ENCODE measurements around the gene BPIFB6.

Gene BPIFB6

DNA sequence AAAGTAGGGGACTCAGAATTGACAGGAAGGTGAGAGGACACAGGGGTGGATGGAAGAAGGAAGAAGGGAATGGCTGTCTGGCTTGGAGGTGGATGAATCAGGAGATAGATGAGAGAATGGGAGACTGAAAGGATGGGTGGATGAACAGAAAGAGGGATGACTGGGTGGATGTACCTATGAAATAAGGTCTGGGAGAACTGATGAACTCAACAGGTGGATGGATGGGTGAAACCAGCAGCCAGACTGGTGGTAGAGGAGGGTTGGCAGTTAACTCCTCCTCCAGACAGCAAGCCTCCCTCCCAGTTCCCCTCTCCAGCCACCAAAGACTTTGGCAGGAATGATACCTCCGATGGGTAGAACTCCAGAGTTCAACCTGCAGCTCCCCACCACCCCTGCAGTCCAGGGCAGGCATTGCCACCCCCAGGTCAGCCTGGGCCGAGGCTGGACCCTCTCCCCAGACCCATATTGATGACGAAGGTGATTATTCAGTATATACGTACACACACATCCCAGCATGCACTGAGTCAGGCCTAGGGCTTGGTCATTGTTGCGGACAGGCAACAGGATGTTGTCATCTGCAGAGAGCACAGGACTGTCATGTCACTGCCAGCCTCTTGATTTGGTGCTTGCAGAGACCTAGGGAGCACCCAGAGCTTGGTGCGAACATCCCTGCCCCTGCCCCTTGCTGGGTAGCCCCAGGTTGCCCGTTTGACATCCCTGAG lies 29.2 kb upstream of the BPIFB6 start:
- DNase-seq (ENCODE audit: low spot score): no peak

DNA sequence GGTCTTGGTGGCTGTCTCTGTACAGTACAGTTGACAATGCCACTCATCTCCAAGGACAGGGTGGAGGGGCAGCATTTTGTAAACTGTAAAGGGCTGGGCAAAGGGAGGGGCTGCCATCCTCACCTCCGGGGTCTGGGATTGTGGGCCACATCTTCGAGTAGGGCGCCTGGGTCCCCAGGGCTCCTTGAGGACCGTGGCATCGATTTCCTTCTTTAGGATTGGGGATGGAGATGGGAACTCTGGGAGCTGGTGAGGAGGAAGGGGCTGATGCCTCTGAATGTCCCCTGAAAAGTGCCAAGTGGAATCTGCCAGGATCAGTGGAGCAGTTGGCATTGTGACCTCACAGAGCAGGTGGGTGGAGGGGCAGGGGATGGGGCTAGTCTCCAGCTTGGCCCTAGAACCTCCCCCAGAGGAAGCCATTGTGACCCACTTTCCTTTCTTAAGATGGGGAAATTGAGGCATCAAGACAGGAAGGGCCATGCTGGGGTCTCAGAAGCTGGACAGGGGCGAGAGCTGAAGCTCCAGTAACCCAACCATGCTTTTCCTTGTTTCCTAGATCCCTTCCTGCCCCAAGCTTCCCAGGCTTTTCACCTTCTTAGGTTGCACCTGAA lies 27.2 kb upstream of the BPIFB6 start, which contains the start of gene SUN5:
TSS of gene SUN5 (minus strand) at position 293 of the 611 bp plus-strand sequence. CDS start at position 200, 93 bp downstream.
- DNase-seq (ENCODE audit: low spot score): no peak

DNA sequence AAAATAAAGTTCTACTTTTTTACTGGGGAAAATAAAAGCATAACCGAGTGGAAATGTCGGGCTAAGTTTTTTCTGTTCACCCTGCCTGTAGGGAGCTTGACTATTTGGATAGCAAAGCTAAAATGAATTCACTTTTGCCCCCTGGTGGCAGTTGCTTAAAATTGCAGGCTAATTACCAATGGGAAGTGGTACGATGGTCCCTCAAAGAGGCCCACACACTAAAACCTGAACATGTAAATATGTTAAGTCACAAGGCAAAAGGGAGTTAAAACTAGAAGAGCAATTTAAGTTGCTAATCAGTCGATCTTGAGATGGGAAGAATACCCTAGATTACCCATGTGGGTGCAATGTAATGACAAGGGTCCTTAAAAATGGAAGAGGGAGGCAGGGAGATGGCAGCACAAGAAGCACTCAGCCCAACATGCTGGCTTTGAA lies 26.3 kb upstream of the BPIFB6 start:
- no peak for DNase-seq (ENCODE audit: low spot score)

DNA sequence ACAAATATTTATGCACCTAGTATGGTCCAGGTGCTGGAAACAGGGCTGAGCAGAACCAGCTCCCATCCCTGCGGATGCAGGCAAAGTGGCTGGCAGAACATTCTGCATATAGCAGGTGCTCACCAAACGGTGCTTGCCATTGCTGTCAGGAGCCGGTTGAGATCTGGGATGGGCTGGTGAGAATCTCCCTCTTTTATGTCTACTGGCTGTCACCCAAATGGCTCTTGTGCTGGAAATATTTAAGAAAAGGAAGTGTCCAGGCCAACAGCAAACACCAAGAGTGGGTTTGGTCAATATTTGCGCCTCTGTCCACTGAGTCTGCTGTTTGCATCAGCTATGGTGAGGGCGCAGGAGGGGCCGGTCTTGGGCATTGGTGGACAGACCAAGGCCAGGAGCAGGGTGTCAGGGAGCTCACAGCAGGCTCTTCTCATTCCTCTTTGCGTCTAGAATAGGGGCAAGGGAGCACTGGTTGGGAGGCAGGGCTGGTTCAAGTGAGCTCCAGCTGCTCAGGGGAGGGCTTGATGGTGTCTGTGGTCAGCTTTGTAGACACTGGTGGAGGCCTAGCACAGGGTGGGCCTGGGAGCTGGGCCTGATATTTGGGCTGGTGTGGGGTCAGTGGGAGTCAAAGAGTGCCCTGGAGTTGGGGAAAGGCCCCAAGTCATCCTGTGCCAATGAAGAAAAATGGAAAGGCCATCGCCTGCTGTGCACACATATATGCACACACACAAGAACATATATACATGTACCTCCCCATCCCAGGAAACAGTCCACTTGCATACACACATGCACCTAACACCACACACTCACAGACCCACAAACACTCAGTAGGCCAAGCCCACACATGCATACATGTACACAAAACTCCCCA lies 25.3 kb upstream of the BPIFB6 start:
- no peak for DNase-seq (ENCODE audit: low spot score)

DNA sequence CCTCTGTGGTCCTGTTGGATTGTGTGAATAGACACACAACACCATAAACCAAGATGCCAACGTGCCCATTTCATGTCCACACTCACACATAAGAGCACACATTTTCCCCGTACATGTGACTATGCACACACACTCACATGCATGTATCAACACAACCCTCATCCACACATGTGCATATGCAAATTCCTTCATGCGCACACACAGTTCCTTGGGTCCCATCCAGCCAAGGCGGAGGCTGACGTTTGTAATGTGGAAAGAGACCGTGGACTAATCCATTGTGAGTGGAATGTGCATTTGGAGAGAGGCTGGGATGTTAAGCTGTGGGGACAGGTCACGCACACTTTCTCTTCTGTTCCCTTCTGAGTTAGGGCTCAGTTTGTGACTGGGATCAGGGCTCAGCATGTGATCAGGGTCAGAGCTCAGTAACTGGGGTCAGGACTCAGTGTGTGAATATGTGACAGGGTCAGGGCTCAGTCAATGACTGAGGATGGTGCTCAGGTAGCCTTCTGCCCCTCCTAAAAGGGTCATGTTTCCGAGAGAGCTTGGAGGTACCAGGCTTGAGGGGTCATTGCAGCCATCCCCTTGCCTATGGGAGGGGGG lies 24.6 kb upstream of the BPIFB6 start:
- DNase-seq (ENCODE audit: low spot score): no peak

DNA sequence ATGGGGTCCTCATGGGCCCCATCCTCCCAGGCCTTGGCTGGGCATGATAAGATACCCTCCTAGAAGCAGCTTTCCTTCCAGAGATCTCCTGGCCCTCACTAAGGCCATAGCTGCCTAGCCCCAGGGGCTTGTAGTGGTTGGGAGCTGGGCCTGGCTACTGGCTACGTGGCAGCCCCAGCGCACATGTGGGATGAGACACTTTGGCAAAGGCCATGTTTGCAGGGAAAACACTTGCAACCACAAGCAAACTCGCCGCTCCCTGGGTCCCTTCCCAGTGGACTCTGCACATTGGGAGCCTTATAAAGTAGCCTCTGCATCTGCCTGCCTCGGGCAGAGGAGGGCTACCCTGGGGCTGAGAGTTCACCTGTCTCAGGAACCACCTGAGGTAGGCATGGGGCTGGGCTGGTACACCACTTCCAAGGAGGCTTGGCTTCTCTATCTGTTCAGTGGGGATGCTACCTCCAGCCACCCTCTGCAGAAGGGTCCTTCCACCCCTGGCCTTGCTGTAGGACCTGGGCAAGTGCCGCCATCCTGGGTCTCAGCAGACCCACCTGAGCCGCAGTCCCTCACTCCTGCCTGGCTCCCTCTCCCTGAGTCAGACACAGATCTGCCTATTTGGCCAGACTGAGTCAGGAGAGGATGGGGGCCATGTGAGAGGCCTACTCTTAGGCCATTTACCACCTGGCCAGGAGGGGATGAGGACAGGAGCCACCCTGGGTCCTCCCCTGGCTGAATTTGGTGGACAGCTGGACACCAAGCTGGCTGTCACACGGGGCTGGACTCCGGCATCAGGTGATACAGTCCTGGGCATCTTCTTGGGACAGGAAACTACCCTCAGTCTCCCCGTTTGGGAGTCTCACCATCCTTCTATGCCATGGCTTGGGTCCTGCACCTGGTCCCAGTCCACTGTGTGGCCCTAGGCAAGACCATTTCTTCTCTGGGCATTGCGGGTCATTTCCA lies 23.8 kb upstream of the BPIFB6 start, which contains the start of gene BPIFB2:
TSS of gene BPIFB2 (plus strand) at position 329 of the 960 bp plus-strand sequence. CDS start 871 bp downstream, outside the sequence.
- no peak for DNase-seq (ENCODE audit: low spot score)

DNA sequence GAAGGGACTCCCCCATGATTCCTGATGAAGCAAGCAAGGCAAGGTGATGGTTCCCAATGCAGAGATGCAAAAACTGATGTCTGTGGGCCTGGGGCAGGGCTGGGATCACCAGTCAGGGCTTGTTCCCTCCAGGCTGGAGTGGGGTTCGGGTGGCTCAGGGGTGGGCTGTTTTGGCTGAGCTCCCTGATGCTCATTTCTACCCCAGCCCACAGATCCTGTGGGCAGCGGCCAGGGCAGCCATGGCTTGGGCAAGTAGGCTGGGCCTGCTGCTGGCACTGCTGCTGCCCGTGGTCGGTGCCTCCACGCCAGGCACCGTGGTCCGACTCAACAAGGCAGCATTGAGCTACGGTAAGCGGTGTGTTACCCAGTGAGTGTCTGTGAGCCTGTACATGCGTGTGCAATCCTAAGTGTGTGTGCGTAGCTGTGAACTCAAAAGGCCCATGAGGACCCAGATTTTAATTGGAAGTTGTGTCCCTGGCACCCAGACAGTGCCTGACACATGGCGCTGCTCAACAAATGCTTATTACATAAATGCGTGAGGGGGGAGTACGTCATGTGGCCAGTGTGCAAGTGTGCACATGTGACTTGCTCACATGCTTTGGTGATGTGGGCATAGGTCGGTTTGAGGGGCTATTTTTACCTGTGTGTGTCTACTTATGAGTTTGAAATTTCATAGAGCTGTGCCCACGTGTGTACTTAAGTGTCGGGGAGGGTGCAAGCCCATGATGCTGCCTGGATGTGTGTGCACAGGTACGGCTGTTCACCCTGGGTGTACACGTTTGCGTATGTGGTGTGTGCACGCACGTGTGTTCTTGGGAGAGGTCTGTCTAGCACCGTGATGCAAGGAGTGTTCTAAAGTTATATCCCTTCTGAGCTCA lies 22.9 kb upstream of the BPIFB6 start:
- DNase-seq (ENCODE audit: low spot score): no peak

DNA sequence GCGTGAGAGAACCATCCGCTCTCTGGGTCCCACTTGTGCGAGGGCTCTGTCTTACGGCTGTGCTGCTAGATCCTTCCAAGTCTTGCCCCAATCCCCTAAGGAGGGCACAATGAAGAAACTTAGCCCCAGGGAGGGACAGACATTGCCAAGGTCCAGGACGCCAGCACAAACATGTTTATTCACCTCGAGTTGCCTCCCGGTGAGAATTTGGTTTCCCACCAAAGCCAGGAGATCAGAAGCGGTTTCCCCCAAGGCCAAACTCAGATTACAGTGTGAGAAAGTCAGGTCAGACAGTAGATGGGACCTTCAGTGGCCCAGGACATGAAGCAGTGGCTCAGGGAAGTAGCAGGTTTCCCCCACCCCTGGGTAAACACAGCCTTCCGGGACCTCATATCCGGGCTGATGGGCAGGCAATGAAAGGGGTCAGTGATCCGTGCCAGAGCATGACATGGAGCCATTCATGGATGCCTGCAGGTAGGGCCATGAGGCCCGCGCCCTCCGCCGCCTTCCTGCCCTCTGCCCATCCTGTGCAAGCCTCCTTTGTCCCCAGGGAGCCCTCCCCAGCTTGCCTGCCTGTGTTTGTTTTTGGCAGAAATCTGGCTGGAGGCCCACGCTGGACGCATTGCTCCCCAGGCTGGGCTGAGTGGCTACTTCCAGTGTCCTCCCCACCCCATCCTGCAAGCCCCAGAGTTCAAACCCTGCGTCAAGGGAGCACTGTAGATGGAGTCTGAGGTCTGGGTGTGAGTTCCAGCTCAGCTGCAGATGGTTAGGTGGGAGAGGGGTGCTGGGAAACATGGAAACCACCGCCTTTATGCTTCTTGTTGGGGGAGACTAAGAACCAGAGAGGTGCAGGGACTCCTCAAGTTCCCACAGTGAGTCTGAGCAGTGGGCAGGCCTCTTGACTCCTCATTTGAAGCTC lies 22.0 kb upstream of the BPIFB6 start:
- DNase-seq (ENCODE audit: low spot score): no peak

DNA sequence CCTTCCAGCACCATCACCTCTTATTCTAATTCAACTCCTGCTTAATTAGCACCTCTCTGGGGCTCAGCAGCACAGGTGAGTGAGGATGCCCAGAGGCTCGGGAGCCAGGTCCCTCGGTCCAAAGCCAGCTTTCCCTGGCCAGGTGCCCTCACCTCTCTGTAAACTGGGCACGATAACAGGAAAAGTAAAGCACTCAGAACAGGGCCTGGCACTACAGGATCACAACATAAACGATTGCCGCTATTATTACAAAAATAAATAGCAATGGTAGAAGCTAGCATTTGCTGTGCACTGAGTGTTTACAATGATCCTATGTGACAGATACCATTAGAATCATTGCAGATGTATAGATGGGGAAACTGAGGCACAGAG lies 21.3 kb upstream of the BPIFB6 start:
- DNase-seq (ENCODE audit: low spot score): no peak

DNA sequence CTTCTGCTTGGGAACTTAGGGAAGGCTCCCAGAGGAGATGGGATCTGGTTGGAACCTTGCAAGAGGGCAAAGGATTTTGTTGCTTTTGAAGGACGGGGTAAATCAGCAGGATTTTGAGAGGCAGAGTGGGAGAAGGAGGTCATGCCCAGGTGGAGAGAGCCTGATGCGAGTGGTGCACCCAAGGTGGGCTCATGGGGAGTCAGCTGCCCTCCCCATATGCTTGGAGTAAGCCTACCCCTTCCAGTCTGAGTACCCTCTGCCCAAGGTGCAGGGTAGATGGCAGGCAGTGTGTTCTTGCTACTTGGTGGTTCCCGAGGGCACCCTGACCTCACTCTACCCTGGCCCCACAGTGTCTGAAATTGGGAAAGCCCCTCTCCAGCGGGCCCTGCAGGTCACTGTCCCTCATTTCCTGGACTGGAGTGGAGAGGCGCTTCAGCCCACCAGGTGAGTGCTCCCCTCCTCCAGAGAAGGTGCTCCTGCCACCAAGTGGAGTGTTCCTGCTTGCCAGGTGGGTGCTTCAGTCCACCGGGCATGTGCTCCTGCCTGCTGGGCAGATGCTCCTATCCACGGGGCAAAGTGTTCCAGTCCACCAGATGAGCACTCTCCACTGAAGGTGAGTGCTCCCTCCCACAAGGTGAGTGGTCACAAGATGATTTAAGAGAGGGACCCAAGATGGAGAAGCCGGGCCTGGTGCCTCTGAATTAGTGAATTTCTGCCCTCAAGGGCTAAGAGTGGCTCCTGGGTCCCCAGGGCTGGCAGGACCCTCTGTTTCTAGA lies 20.6 kb upstream of the BPIFB6 start:
- DNase-seq (ENCODE audit: low spot score): no peak

DNA sequence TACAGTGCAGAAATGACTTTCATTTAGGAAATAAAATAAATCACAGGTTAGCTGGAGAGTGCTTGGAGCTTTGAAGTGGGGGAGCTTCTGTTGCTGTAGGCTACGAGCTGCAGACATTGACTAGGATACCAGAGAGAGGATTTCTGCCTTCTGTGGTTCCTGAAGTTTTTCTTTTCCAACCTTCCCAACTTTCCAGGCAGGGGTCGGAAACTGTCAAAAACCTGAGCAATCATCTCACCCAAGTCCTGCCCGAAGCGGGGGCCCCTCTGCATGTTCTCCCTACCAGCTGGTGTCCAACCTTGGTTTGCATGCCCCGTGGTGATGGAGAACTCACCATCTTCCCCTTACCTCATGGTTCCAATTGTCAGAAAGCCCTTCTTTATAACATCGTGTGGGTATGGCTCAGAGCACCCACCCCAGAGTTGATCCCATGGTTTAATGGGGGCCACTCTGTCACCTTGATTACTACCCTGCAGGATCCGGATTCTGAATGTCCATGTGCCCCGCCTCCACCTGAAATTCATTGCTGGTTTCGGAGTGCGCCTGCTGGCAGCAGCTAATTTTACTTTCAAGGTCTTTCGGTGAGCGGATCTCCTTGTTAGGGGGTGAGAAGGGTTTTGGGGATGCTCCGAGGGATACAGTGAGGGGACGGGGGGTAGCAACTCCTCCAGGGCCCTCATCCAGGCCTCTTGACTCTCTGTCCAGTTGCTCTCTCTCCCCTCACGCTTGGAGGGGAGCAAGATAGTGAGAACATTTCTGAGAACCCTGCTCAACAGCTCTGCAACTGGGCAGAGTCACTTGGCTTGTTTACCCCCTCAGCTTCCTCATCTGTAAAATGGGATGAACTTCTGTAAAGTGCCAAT lies 18.9 kb upstream of the BPIFB6 start:
- DNase-seq (ENCODE audit: low spot score): no peak

DNA sequence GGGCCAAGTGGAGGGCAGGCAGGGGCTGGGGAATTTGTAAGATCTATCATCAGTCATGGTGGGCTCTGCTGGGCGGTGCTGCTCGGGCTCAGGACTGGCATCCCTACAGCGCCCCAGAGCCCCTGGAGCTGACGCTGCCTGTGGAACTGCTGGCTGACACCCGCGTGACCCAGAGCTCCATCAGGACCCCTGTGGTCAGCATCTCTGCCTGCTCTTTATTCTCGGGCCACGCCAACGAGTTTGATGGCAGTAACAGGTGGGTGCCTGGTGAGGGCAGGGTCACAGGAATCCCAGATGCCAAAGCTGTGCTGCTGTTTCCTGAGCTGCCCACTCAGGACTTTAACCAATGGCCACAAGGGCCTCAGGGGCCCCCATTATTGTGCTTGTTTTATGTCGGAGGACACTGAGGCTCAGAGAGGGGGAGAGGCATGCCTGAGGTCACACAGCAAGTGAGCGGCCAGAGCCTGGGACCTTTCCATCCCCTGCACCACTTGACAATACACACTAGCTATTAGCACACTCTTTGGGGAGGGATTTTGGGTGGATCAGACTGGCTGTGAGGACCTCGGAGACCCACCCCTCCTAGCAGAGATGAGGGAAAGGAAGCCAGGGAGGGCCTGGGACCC lies 17.6 kb upstream of the BPIFB6 start:
- no peak for DNase-seq (ENCODE audit: low spot score)

DNA sequence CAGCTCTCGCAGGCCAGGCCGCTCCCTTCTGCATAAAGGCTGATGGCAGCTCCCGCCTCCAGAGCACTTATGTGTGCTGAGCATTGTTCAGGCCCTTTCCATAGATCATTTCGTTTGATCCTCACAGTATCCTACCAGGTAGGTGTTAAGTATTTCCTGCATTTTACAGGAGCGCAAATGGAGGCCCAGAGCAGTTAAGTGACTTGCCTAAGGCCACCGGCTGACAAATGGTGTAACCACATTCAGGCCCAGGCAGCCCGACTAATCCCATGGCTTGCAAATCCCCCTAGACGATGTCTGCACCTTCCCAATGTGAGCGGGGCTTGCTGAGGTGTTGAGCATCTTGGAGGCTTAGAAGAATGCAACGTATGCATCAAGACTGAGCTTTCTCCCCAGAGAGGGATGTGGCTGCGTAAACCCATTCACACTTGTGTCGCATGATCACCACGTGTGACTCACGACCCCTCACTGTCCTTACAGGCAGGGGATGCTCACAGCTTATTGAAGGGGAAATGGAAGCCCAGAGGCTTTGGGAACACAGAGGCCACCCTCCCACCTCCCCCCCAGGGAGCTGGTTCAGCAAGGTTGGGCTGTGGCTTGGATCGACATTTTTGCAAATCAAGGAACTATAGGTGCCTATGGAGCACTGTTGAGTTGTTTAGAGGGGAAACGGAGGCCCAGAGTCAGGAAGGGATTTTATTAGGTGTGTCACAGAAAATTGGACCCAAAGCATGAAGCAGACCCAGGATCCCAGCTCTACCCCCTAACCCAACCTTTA lies 16.9 kb upstream of the BPIFB6 start:
- no peak for DNase-seq (ENCODE audit: low spot score)

DNA sequence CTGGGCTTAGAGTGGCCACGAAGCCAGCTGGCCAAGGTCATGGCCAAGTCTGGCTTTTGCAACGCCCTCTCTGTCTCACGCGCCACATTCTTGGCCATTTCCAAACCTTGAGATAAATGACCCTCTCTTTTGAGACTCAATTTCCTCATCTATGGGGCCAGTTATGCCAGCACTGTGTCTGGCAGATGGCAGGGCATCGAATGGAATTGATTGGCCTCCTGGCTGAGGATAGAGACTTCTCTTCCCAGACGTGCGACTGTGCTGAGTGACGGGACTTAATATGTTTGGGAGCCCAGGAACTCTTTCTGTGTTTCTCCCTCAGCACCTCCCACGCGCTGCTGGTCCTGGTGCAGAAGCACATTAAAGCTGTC lies 16.3 kb upstream of the BPIFB6 start:
- DNase-seq (ENCODE audit: low spot score): no peak

DNA sequence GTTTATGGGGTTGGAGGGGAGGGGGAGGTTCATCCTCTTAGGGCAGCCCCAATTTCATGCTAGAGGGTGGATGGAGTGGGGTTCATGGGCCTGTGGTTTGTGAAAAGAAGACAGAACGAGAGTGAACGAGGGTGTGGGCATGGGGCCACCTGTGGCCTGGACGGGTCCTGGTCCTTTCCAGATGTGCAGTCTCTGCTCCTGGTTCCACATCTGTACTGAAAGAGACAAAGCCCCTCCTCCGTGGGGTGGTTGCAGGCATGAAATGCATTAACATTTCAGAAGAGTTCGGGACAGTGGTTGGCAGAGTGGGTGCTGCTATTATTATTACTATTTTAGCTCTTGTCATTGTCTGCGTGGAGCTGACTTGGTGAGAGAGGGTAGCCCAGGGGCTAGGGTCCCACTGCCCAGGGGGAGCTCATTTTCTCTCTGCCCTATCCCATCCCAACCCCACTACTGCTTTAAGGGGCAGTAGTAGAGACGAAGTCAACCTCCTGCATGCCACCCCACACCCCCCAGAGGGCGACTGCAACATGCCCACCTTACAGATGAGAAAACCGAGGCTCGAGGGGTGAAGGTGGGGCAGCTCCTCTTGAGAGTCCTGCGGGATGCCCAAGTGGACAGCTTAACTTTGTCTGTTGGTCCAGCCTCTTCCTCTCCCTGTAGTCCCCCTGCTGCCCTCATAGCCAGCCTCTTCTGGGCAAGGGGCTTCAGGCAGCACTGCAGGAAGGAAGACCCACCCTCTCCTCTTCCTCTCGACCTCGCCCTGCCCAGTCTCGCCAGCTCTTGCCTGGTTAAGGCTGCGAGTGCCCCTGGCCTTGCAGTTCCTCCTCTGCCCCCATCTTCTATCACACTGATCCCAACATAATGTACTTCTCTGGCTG lies 15.5 kb upstream of the BPIFB6 start:
- DNase-seq (ENCODE audit: low spot score): no peak
